GM19372 (cell line): ENCODE data around the gene SLC27A5.
A peak's percentile ranks its signal among the peaks of the same experiment; 100 is the strongest.
"Not testable (repeated sequence)": the region's sequence is repeated elsewhere in the genome, so short reads cannot be mapped to it uniquely, and the experiment has no call there.

Experiments
- ATAC-seq: cut with Tn5 transposase; IDR thresholded peaks from one replicate; pipeline ENCODE4 v1.9.1; 2021; ENCODE audit warnings: mild to moderate bottlenecking, low read depth, moderate library complexity; ENCODE audit not compliant: unreplicated experiment

Gene SLC27A5

GRCh38 chr19:58499021-58499927 is 12.5 kb downstream of the SLC27A5 start:
- peak; percentile 96 for ATAC-seq

- no peak for ATAC-seq
Observed at GRCh38 chr19:58498316-58499020, 13.3 kb downstream of the SLC27A5 start.

- no peak for ATAC-seq
Observed at GRCh38 chr19:58497634-58498170, 14.1 kb downstream of the SLC27A5 start.

GRCh38 chr19:58492265-58492664 is 19.5 kb downstream of the SLC27A5 start:
- ATAC-seq = no peak

GRCh38 chr19:58491393-58491792 is 20.4 kb downstream of the SLC27A5 start:
- no peak for ATAC-seq

- ATAC-seq = not testable (repeated sequence)
Observed at GRCh38 chr19:58484349-58484748, 27.4 kb downstream of the SLC27A5 start.

GRCh38 chr19:58483776-58484175 is 28.0 kb downstream of the SLC27A5 start:
- no peak for ATAC-seq

GRCh38 chr19:58482372-58482771 is 29.4 kb downstream of the SLC27A5 start:
- ATAC-seq = no peak

GRCh38 chr19:58480831-58481230 is 31.0 kb downstream of the SLC27A5 start:
- ATAC-seq = no peak

- ATAC-seq = no peak
Observed at GRCh38 chr19:58480481-58480830, 31.3 kb downstream of the SLC27A5 start.

GRCh38 chr19:58479736-58480480 is 31.9 kb downstream of the SLC27A5 start:
- no peak for ATAC-seq

- ATAC-seq = no peak
Observed at GRCh38 chr19:58479303-58479702, 32.5 kb downstream of the SLC27A5 start.

GRCh38 chr19:58477871-58478270 is 33.9 kb downstream of the SLC27A5 start:
- no peak for ATAC-seq

- ATAC-seq = no peak
Observed at GRCh38 chr19:58477130-58477529, 34.7 kb downstream of the SLC27A5 start.

- no peak for ATAC-seq
Observed at GRCh38 chr19:58476498-58477015, 35.2 kb downstream of the SLC27A5 start.

GRCh38 chr19:58475714-58476497 is 35.9 kb downstream of the SLC27A5 start, which contains the start of gene ZNF446:
TSS of gene ZNF446 (plus strand) at chr19:58476352. CDS start at chr19:58477219, 867 bp downstream.
- ATAC-seq = peak; percentile 81

GRCh38 chr19:58474997-58475713 is 36.6 kb downstream of the SLC27A5 start:
- ATAC-seq = peak; percentile 2

- ATAC-seq = no peak
Observed at GRCh38 chr19:58474291-58474996, 37.3 kb downstream of the SLC27A5 start.
